ENCODE data around the gene TUBB6. TPM values are rescaled to one million over a fixed set of nuclear protein-coding genes. Genes with fewer than 3 reads are reported as not detected.

The TUBB6 gene
- total and polyA plus RNA-seq, 5 experiments from 2014 or later, result 1.2 to 3.1 (median 2.6) TPM; not detected in 1

GRCh38 chr18:12326711-12327460, 18.8 kb downstream of the TUBB6 start:
- peaks cover 0 to 65% (median 22%) of the 10 kb centered on the region in 3 donors for H3K36me3 Mint-ChIP-seq
- peaks cover 0 to 16% (median 5%) of the 10 kb centered on the region in 4 donors for H3K4me1 Mint-ChIP-seq
- ATAC-seq, result no peak
- peak overlapping the region in 1 of 10 donors; percentile 80 for H3K27ac Mint-ChIP-seq
- POLR2A ChIA-PET, result no interaction called here
- no peaks in the 10 kb centered on the region for H3K27me3 Mint-ChIP-seq
- no peak for DNase-seq
- no peaks in the 10 kb centered on the region for H3K9me3 Mint-ChIP-seq
- H3K4me3 Mint-ChIP-seq, result no peak overlapping the region

GRCh38 chr18:12327510-12328178, 19.6 kb downstream of the TUBB6 start:
- no peak overlapping the region for H3K4me3 Mint-ChIP-seq
- H3K27ac Mint-ChIP-seq, result peak overlapping the region in 2 of 10 donors; percentile 1 to 50
- peak; percentile 68 to 80 for ATAC-seq

GRCh38 chr18:12328179-12328823, 20.3 kb downstream of the TUBB6 start:
- peak in 1 of 10 donors; percentile 4 for DNase-seq
- peaks cover 0 to 65% (median 18%) of the 10 kb centered on the region in 3 donors for H3K36me3 Mint-ChIP-seq
- POLR2A ChIA-PET, result no interaction called here

More at GRCh38 chr18:12327510-12328178, 19.6 kb downstream of the TUBB6 start:
- Mint-ChIP-seq H3K27me3 (no peaks in the 10 kb centered on the region), H3K36me3 (peaks cover 0 to 65% (median 22%) of the 10 kb centered on the region in 3 donors), H3K9me3 (no peaks in the 10 kb centered on the region), H3K4me1 (peaks cover 0 to 16% (median 5%) of the 10 kb centered on the region in 4 donors)
- peak; percentile 30 to 83 (median 58) for DNase-seq
- POLR2A ChIA-PET, result no interaction called here

GRCh38 chr18:12329125-12329698, 21.2 kb downstream of the TUBB6 start:
- no peaks in the 10 kb centered on the region for H3K9me3 Mint-ChIP-seq
- H3K27me3 Mint-ChIP-seq, result no peaks in the 10 kb centered on the region
- POLR2A ChIA-PET, result no interaction called here
- H3K36me3 Mint-ChIP-seq, result peaks cover 0 to 65% (median 22%) of the 10 kb centered on the region in 3 donors
- peak overlapping the region in 1 of 10 donors; percentile 6 for H3K27ac Mint-ChIP-seq
- ATAC-seq (no peak), DNase-seq (no peak)
- H3K4me1 Mint-ChIP-seq, result peaks cover 0 to 14% (median 5%) of the 10 kb centered on the region in 4 donors
- no peak overlapping the region for H3K4me3 Mint-ChIP-seq

More at GRCh38 chr18:12328179-12328823, 20.3 kb downstream of the TUBB6 start:
- Mint-ChIP-seq H3K27ac (peak overlapping the region in 1 of 10 donors; percentile 50), H3K27me3 (no peaks in the 10 kb centered on the region), H3K4me1 (peaks cover 0 to 14% (median 5%) of the 10 kb centered on the region in 4 donors), H3K9me3 (no peaks in the 10 kb centered on the region), H3K4me3 (no peak overlapping the region)
- ATAC-seq, result no peak

- H3K36me3 Mint-ChIP-seq, result peaks cover 4 to 68% (median 21%) of the 10 kb centered on the region in 3 donors
- H3K9me3 Mint-ChIP-seq, result no peaks in the 10 kb centered on the region
- no peaks in the 10 kb centered on the region for H3K27me3 Mint-ChIP-seq
- no peak overlapping the region for H3K27ac Mint-ChIP-seq
- no peak for DNase-seq
- no peak for ATAC-seq
- peaks cover 0 to 14% (median 7%) of the 10 kb centered on the region in 4 donors for H3K4me1 Mint-ChIP-seq
- POLR2A ChIA-PET, result no interaction called here
- no peak overlapping the region for H3K4me3 Mint-ChIP-seq
These were observed 22.7 kb downstream of the TUBB6 start for GRCh38 chr18:12330766-12331165.

GRCh38 chr18:12333506-12334290, 25.7 kb downstream of the TUBB6 start:
- peaks cover 4 to 73% (median 26%) of the 10 kb centered on the region in 3 donors for H3K36me3 Mint-ChIP-seq
- peak overlapping the region in 2 of 10 donors; percentile 46 to 60 for H3K27ac Mint-ChIP-seq
- DNase-seq (no peak), ATAC-seq (no peak)
- POLR2A ChIA-PET, result no interaction called here
- no peaks in the 10 kb centered on the region for H3K9me3 Mint-ChIP-seq
- H3K27me3 Mint-ChIP-seq, result no peaks in the 10 kb centered on the region
- peaks cover 0 to 3% (median 0%) of the 10 kb centered on the region in 4 donors for H3K4me1 Mint-ChIP-seq
- no peak overlapping the region for H3K4me3 Mint-ChIP-seq

GRCh38 chr18:12334366-12334808, 26.3 kb downstream of the TUBB6 start:
- ATAC-seq, result no peak
- Mint-ChIP-seq H3K36me3 (peaks cover 4 to 71% (median 26%) of the 10 kb centered on the region in 3 donors), H3K9me3 (no peaks in the 10 kb centered on the region), H3K4me3 (no peak overlapping the region), H3K27ac (peak overlapping the region in 3 of 10 donors; percentile 31 to 73 (median 46)), H3K27me3 (no peaks in the 10 kb centered on the region), H3K4me1 (peaks cover 0 to 3% (median 0%) of the 10 kb centered on the region in 4 donors)
- POLR2A ChIA-PET, result no interaction called here
- DNase-seq, result no peak

GRCh38 chr18:12334863-12335262, 26.8 kb downstream of the TUBB6 start:
- POLR2A ChIA-PET, result no interaction called here
- Mint-ChIP-seq H3K27ac (peak overlapping the region in 1 of 10 donors; percentile 73), H3K36me3 (peaks cover 4 to 67% (median 26%) of the 10 kb centered on the region in 3 donors), H3K4me1 (peaks cover 0 to 3% (median 0%) of the 10 kb centered on the region in 4 donors), H3K27me3 (no peaks in the 10 kb centered on the region), H3K9me3 (no peaks in the 10 kb centered on the region), H3K4me3 (no peak overlapping the region)
- DNase-seq (no peak), ATAC-seq (no peak)

- no peak for DNase-seq
- H3K27me3 Mint-ChIP-seq, result no peaks in the 10 kb centered on the region
- no peak for ATAC-seq
- H3K27ac Mint-ChIP-seq, result peak overlapping the region in 7 of 10 donors; percentile 24 to 73 (median 51)
- H3K4me1 Mint-ChIP-seq, result peaks cover 0 to 3% (median 0%) of the 10 kb centered on the region in 4 donors
- peaks cover 4 to 69% (median 30%) of the 10 kb centered on the region in 3 donors for H3K36me3 Mint-ChIP-seq
- H3K4me3 Mint-ChIP-seq, result no peak overlapping the region
- POLR2A ChIA-PET, result no interaction called here
- no peaks in the 10 kb centered on the region for H3K9me3 Mint-ChIP-seq
These were observed 27.5 kb downstream of the TUBB6 start for GRCh38 chr18:12335503-12335902.

- Mint-ChIP-seq H3K4me1 (peaks cover 0 to 3% (median 0%) of the 10 kb centered on the region in 4 donors), H3K9me3 (no peaks in the 10 kb centered on the region), H3K4me3 (no peak overlapping the region), H3K27me3 (no peaks in the 10 kb centered on the region), H3K27ac (peak overlapping the region in 2 of 10 donors; percentile 52 to 73), H3K36me3 (peaks cover 4 to 70% (median 30%) of the 10 kb centered on the region in 3 donors)
- POLR2A ChIA-PET, result no interaction called here
- no peak for ATAC-seq
- DNase-seq, result no peak
These were observed 28.2 kb downstream of the TUBB6 start for GRCh38 chr18:12336171-12336613.

- peak overlapping the region in 2 of 10 donors; percentile 72 to 73 for H3K27ac Mint-ChIP-seq
- no peaks in the 10 kb centered on the region for H3K27me3 Mint-ChIP-seq
- H3K9me3 Mint-ChIP-seq, result no peaks in the 10 kb centered on the region
- DNase-seq, result no peak
- POLR2A ChIA-PET, result no interaction called here
- H3K36me3 Mint-ChIP-seq, result peaks cover 4 to 77% (median 32%) of the 10 kb centered on the region in 3 donors
- peaks cover 0 to 3% (median 0%) of the 10 kb centered on the region in 4 donors for H3K4me1 Mint-ChIP-seq
- no peak overlapping the region for H3K4me3 Mint-ChIP-seq
- no peak for ATAC-seq
These were observed 28.8 kb downstream of the TUBB6 start for GRCh38 chr18:12336887-12337286.
